AG09309 (cell line): Measurements from ENCODE around the gene ATP23.

Source experiments
- DNase-seq: peaks from one replicate; pipeline ENCODE4 v3.0.0-alpha.2; 2010; ENCODE audit warnings: low read depth
- H3K4me3 ChIP-seq: 2 replicates; pipeline ENCODE4 v1.5.1; 2011; ENCODE audit warnings: mild to moderate bottlenecking, low read depth, low read length, moderate library complexity; ENCODE audit not compliant: control insufficient read depth
- TF ChIP-seq, protein P1 (sequence below): IDR thresholded peaks from 2 replicates; pipeline ENCODE4 v1.5.1; 2011; ENCODE audit warnings: mild to moderate bottlenecking, low read depth, low read length, inconsistent platforms; ENCODE audit not compliant: insufficient read depth, control insufficient read depth; ENCODE audit errors: missing control alignments

ATP23 gene

DNA sequence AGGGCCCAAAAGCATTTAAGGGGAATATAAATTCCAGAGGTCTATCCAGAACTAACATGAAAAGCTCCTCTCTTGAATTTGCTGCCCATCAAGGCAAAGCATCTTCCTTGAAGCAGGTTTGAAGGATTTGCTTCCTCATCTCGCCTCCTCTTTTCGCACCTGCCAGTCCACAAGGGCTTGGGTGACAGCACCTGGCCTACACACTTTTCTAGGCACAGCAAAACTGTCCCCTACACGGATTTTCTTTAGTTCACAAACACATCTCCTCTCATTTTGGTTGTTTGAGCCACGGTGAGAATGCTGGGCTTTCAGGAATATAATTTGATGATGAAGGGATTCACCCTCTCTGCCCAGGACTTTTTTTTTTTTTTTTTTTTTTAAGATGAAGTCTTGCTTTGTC, 36.9 kb upstream of the ATP23 start:
- TF ChIP-seq, protein P1, sequence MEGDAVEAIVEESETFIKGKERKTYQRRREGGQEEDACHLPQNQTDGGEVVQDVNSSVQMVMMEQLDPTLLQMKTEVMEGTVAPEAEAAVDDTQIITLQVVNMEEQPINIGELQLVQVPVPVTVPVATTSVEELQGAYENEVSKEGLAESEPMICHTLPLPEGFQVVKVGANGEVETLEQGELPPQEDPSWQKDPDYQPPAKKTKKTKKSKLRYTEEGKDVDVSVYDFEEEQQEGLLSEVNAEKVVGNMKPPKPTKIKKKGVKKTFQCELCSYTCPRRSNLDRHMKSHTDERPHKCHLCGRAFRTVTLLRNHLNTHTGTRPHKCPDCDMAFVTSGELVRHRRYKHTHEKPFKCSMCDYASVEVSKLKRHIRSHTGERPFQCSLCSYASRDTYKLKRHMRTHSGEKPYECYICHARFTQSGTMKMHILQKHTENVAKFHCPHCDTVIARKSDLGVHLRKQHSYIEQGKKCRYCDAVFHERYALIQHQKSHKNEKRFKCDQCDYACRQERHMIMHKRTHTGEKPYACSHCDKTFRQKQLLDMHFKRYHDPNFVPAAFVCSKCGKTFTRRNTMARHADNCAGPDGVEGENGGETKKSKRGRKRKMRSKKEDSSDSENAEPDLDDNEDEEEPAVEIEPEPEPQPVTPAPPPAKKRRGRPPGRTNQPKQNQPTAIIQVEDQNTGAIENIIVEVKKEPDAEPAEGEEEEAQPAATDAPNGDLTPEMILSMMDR, result no peak
- no peak overlapping the region for H3K4me3 ChIP-seq
- DNase-seq, result no peak

DNA sequence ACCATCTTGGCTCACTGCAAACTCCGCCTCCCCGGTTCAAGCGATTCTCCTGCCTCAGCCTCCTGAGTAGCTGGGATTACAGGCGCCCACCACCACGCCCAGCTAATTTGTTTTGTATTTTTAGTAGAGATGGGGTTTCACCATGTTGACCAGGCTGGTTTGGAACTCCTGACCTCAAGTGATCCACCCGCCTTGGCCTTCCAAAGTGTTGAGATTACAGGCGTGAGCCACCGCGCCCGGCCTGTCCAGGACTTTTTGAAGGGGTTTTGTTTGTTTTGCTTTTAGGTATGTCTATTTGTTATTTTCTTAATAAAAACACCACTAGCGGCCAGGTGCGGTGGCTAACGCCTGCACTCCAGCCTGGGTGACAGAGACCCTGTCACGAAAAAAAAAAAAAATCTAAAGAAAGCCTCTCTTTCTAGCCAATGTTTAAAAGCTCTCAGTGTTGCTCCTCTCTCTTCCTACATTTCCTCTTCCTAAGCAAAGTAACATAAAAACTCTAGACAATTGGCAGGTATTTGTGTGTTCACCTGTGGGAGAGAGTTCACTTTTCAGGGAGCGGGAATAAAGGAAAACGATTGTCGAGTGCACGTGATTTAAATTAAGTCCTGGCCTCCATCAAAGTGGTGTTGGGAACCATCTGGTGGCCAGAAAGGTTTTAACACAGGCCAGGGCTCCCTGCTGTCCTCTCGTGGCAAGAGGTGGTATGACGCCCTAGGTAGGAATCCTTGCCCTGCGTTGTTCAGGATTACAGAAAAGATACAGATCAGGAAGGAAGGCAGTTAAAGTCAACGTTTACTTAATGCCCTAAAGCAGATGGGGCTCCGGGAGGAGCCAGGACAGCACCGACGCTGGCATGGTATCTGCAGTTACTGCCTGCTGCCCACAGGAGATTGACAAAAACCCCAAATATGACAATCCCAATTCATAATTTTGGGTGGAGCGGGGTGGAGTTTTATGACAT, 36.2 kb upstream of the ATP23 start:
- TF ChIP-seq, protein P1, result peak; percentile 100
- DNase-seq, result no peak
- no peak overlapping the region for H3K4me3 ChIP-seq

DNA sequence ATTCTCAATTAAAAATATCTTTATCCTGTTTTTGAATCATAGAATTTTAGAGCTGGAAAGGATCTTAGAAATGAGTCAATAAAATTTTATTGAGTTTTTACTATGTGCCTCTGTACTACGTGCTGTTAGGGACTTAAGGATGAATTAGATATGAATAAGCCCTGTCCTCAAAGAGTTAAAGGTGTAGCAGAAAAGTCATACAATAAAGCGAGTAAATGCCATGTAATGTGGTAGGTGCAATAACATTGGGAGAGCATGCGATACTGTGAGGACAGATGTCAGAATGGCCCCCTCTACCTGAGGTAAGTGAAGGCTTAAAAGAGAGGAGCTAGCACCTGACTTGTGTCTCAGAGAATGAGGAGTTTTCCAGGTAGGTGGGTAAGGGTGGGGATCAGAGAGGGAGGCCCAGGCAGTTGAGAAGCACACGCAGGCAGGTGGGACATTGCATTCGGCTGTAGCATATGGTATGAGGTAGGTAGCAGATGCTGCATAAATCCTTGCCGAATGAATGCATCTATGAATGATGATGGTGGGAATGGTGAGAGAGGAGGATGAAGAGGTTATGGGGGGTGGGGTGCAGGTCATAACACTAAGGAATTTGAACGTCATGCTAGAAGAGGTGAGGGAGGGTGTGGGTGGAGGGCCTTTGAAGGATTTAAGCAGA, 35.4 kb upstream of the ATP23 start:
- TF ChIP-seq, protein P1, result no peak
- H3K4me3 ChIP-seq, result no peak overlapping the region
- no peak for DNase-seq

DNA sequence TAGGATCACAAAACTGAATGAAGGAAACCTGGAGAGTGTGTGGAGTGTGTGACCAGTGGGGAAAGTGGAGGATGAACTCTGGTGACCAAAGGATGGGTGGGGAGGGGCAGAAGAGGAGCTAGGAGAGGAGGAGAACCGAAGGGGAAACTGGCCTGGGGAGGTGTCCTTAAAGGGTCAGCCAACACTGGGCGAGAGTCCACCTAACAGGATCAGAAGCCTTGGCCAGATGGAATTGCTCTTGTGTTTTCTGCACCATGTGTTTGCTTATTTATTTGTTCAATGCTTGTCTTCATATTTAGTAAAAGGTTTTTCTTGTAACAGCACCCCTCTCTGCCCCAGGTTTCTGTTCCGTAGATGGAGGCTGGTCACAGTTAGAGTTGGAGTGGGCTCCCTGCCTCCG, 34.5 kb upstream of the ATP23 start:
- DNase-seq, result no peak
- no peak overlapping the region for H3K4me3 ChIP-seq
- TF ChIP-seq, protein P1, result no peak

GRCh38 chr12:57907281-57907680, 34.1 kb upstream of the ATP23 start:
- no peak for DNase-seq
- no peak overlapping the region for H3K4me3 ChIP-seq
- TF ChIP-seq, protein P1, result no peak

GRCh38 chr12:57908511-57908910, 32.9 kb upstream of the ATP23 start:
- TF ChIP-seq, protein P1, result no peak

More at GRCh38 chr12:57908511-57908910, 32.9 kb upstream of the ATP23 start:
- no peak overlapping the region for H3K4me3 ChIP-seq
- DNase-seq, result no peak
